Lower lobe of right lung (tissue), 2 donors: ENCODE measurements around the gene CLCN7. TPM values are rescaled to one million over a fixed set of nuclear protein-coding genes. Genes with fewer than 3 reads are reported as not detected.

Experiments
- ATAC-seq, 2 donors: fragments of 200-7000 bp; cut with Tn5 transposase; one replicate each; pipeline ENCODE4 v1.9.1; 2020 to 2022; ENCODE audit warnings: mild to moderate bottlenecking in 2 of 2, moderate library complexity in 2 of 2
- DNase-seq: peaks from one replicate; pipeline ENCODE4 v3.0.0-alpha.2; 2020
- H3K27ac ChIP-seq: fragments of 200-600 bp; one replicate; pipeline ENCODE4 v1.8.0; 2022
- H3K27me3 ChIP-seq: fragments of 200-600 bp; one replicate; pipeline ENCODE4 v1.8.0; 2022; ENCODE audit warnings: low read depth
- H3K36me3 ChIP-seq: fragments of 200-600 bp; one replicate; pipeline ENCODE4 v1.8.0; 2022; ENCODE audit warnings: mild to moderate bottlenecking
- H3K4me1 ChIP-seq: fragments of 200-600 bp; one replicate; pipeline ENCODE4 v1.8.0; 2022
- H3K4me3 ChIP-seq: fragments of 200-600 bp; one replicate; pipeline ENCODE4 v1.8.0; 2022; ENCODE audit warnings: mild to moderate bottlenecking
- H3K9me3 ChIP-seq: fragments of 200-600 bp; one replicate; pipeline ENCODE4 v1.8.0; 2022
- intact Hi-C: fragments of 100-400 bp; cut with DNase I; formaldehyde crosslinking; loops from one replicate; pipeline ENCODE4 v1.11.0; 2022
- total RNA-seq: library from RNA; stranded (reverse); fragmentation: NEBNext Ultra II Directional; extraction: Animal tissue kit (Norgen Biotek cat#: 25700); gene quantifications from one replicate; pipeline ENCODE4 v1.2.1, GENCODE V29; 2021
- TF ChIP-seq, protein P1 (sequence below): fragments of 200-600 bp; IDR thresholded peaks from one replicate; pipeline ENCODE4 v1.8.0; 2022; ENCODE audit warnings: antibody characterized with exemption, mild to moderate bottlenecking
- donor health status: DM: no; HTN: yes; CAD: no; lungs with severe emphysema.

The CLCN7 gene
- total RNA-seq, 1 donor from 2014 or later = 146 TPM

- Histone ChIP-seq H3K27ac (no peak overlapping the region), H3K9me3 (no peaks in the 10 kb centered on the region), H3K4me3 (no peak overlapping the region), H3K4me1 (no peaks in the 10 kb centered on the region), H3K27me3 (no peaks in the 10 kb centered on the region), H3K36me3 (peaks cover 83% of the 10 kb centered on the region)
- intact Hi-C loops = no loop called here
- TF ChIP-seq, protein P1, sequence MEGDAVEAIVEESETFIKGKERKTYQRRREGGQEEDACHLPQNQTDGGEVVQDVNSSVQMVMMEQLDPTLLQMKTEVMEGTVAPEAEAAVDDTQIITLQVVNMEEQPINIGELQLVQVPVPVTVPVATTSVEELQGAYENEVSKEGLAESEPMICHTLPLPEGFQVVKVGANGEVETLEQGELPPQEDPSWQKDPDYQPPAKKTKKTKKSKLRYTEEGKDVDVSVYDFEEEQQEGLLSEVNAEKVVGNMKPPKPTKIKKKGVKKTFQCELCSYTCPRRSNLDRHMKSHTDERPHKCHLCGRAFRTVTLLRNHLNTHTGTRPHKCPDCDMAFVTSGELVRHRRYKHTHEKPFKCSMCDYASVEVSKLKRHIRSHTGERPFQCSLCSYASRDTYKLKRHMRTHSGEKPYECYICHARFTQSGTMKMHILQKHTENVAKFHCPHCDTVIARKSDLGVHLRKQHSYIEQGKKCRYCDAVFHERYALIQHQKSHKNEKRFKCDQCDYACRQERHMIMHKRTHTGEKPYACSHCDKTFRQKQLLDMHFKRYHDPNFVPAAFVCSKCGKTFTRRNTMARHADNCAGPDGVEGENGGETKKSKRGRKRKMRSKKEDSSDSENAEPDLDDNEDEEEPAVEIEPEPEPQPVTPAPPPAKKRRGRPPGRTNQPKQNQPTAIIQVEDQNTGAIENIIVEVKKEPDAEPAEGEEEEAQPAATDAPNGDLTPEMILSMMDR = no peak
- ATAC-seq (no peak), DNase-seq (no peak)
These were observed 26.2 kb downstream of the CLCN7 start for GRCh38 chr16:1448536-1449116.

- intact Hi-C loops = no loop called here
- Histone ChIP-seq H3K4me1 (no peaks in the 10 kb centered on the region), H3K9me3 (no peaks in the 10 kb centered on the region), H3K27ac (no peak overlapping the region), H3K36me3 (peaks cover 77% of the 10 kb centered on the region), H3K27me3 (no peaks in the 10 kb centered on the region), H3K4me3 (no peak overlapping the region)
- ATAC-seq (no peak), DNase-seq (no peak)
- TF ChIP-seq, protein P1 = no peak
These were observed 26.9 kb downstream of the CLCN7 start for GRCh38 chr16:1447965-1448364.

DNA sequence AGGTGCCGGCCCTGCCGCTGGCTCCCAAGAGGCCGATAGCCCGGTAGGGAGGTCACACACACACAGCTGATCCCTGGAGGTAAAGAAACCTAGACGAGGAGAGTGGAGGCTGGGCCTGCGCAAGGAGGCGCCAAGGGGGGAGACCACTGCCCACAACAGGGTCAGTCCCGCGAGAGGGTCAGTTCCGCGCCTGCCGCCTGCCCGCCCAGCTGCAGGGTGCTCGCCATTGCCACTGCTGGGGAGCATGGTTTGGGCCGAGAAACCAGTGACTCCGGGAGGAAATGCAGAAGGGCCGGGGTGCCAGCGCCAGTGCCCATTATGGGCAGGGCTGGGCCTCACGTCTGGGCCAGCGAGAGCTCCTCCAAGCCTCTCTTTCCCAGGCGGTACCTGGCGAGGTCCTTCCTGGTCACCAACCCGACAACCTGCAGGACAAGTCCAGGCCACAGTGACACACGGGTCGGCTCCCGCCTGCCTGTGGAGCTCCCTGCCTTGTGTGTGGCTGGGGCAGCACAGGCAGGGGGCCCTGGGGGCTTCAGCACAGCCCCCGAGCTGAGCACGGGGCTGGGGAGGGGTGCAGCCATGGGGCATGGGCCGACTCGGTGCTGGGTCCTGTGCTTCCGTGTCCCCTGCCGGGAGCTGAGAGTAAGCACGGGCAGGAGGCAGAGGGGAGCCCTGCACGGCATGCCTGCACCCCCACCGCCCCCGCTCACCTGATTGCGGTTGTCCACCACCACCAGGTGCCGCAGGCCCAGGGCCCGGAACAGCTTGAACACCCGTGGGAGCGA is 28.3 kb downstream of the CLCN7 start:
- DNase-seq (no peak), ATAC-seq (no peak)
- TF ChIP-seq, protein P1 = no peak
- no peaks in the 10 kb centered on the region for H3K4me1 ChIP-seq
- no peak overlapping the region for H3K27ac ChIP-seq
- intact Hi-C loops = no loop called here
- peaks cover 62% of the 10 kb centered on the region for H3K36me3 ChIP-seq
- H3K27me3 ChIP-seq = no peaks in the 10 kb centered on the region
- no peak overlapping the region for H3K4me3 ChIP-seq
- H3K9me3 ChIP-seq = no peaks in the 10 kb centered on the region

DNA sequence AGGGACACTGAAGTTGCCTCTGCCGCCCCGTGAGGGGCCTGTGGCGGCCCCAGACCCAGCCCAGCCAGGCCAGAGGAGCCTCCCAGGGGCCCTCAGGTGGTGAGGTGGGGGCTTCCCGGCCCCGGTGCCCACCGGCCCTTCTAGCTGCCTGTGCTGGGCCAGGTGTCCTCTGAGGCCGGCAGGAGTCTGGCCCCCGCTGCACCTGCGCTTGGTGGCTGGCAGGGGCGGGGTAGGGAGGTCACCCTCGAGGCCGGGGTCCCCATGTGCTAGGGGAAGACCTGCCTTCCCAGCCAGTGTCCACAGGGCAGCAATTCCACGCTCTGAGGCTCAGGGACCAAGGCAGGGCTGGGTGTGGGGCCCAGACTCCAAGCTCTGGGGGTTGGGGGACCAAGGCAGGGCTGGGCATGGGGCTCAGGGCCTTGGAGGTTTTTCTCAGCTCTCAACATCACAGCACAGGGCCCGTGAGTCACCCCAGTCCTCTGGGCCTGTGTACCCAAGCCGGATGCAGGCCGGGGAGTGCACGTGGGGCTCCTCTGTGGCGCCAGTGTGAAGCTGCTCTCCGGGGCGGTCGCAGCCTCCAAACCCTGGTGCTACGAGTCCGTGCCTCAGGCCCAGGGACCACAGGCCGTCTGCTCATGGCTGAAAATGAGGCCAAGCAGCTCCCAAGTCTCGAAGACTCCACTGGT is 29.2 kb downstream of the CLCN7 start:
- Histone ChIP-seq H3K27ac (no peak overlapping the region), H3K4me1 (no peaks in the 10 kb centered on the region), H3K4me3 (no peak overlapping the region), H3K9me3 (no peaks in the 10 kb centered on the region), H3K27me3 (no peaks in the 10 kb centered on the region), H3K36me3 (peaks cover 54% of the 10 kb centered on the region)
- no peak for ATAC-seq
- no peak for DNase-seq
- TF ChIP-seq, protein P1 = no peak
- intact Hi-C loops = no loop called here

DNA sequence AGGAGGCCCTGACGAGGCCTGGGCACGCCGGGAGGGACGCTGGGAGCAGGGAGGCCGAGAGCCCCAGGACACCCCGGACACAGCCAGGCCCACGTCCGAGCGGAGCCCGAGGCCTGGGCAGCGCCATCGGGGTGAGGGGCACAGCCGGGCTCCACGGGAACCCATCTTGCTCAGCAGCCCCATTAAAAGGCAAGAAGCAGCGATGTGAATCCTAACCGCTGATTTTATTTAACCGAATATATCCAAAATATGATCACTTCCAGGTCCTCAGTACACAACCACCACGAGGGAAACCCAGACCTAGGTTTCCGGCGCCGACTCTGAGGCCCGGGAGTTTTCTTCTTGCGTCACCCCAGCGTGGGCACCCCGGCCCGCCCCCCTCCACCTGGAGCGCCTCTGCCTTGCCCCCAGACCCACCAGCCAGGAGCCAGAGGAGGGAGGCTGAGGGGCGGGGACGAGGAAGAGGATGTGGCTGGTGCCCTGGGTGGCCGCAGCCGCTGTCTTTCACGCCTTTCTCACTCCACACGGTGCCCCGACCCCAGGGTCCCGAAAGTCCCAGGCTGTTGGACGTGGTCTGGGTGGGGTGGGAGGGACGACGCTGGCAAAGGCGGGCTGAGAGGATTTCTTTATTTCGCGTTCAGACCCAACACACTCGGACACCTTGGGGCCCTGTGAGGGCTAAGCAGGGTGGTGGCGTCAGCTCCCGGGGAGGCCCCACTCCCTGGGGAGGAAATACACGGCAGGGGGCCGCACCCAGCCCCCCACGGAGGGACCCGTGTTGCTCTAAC is 29.9 kb downstream of the CLCN7 start:
- Histone ChIP-seq H3K27ac (no peak overlapping the region), H3K4me1 (no peaks in the 10 kb centered on the region), H3K27me3 (no peaks in the 10 kb centered on the region), H3K4me3 (no peak overlapping the region), H3K36me3 (peaks cover 46% of the 10 kb centered on the region), H3K9me3 (no peaks in the 10 kb centered on the region)
- intact Hi-C loops = no loop called here
- TF ChIP-seq, protein P1 = no peak
- DNase-seq = no peak
- ATAC-seq = no peak
